Measurements from ENCODE around the gene WDR70. TPM values are rescaled to one million over a fixed set of nuclear protein-coding genes. Genes with fewer than 3 reads are reported as not detected.

WDR70 gene
- total and polyA plus RNA-seq, 9 donors = 20.9 to 36.5 (median 31.4) TPM

DNA sequence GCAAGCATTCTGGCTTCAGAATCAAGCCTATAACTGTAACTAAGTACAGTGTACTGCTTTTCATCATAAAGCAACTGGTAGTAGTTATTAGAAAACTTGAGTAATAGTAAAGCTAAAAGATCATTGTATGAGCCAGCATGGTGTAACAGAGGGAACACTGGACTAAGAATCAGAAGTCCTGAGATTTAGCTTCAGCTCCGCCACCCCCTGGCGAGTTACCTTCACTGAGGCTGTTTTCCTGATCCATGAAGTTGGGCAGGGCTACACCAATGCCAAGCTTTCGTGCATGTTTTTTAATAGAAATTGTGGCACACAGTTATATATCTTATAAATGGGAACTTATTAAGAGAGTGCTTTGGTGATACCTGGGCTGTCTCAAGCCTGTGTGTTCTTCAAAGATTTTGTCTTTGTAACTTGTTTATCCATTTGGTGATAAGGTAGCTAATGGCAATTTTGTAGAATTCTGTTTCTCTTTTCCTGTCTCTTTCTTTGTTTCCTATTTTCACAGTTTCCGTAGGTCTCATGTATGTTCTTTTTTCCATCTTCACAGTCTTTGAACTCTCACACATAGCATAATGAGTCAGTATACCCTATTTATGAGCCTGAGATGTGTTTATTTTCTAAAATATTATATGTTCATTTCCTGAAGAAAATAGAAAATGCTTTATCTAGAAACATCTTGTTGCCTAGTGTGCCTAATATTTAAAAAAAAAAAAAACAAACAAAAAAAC is 358.4 kb downstream of the WDR70 start:
- Histone ChIP-seq H3K4me1 (ENCODE audit: insufficient read depth) (no peaks in the 10 kb centered on the region), H3K36me3 (no peaks in the 10 kb centered on the region), H3K4me3 (no peak overlapping the region), H3K27me3 (no peaks in the 10 kb centered on the region), H3K9me3 (no peaks in the 10 kb centered on the region), H3K27ac (no peak overlapping the region)
- intact Hi-C loops (cut with DNase I) = no loop called here
- TF ChIP-seq, protein P1, sequence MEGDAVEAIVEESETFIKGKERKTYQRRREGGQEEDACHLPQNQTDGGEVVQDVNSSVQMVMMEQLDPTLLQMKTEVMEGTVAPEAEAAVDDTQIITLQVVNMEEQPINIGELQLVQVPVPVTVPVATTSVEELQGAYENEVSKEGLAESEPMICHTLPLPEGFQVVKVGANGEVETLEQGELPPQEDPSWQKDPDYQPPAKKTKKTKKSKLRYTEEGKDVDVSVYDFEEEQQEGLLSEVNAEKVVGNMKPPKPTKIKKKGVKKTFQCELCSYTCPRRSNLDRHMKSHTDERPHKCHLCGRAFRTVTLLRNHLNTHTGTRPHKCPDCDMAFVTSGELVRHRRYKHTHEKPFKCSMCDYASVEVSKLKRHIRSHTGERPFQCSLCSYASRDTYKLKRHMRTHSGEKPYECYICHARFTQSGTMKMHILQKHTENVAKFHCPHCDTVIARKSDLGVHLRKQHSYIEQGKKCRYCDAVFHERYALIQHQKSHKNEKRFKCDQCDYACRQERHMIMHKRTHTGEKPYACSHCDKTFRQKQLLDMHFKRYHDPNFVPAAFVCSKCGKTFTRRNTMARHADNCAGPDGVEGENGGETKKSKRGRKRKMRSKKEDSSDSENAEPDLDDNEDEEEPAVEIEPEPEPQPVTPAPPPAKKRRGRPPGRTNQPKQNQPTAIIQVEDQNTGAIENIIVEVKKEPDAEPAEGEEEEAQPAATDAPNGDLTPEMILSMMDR (IDR thresholded peaks at IDR 0.05) = no peak
- TF ChIP-seq EP300 (IDR thresholded peaks at IDR 0.05) = no peak
- TF ChIP-seq POLR2A (IDR thresholded peaks at IDR 0.05) = no peak
- 94 to 100% (median 97%) methylated on average over 4 of the region's 4 CpGs for WGBS, 3 donors
- DNase-seq = no peak

DNA sequence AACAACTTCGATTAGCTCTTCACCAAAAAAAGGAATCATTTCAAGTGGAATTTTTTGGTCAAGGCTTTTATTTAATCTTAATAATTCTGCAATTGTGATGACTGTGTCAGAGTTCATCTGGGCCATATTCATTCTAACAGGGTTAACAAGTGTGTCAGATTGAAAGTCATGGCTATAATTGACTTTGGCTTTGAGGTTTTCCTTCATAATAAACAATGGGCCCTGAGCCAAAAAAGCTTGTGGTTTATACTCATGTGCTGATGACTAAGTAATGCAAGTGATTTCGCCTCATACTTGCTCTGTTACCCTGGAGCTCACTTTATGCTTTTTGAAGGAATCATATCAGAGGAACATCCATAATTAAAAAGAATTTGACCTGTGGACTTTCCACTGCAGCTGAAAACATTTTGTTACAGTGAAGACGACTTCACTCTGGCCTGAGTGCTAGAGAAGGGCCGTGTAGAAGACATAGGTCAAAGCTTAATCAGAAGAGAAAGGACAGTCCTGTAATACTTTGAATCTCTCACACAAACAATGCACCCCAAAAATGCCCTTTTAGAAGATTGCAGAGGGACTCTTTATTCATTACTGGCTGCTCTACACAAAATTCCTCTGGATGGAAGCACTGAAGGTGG is 359.1 kb downstream of the WDR70 start:
- no peak overlapping the region for H3K4me3 ChIP-seq
- H3K27ac ChIP-seq = no peak overlapping the region
- H3K4me1 ChIP-seq (ENCODE audit: insufficient read depth) = no peaks in the 10 kb centered on the region
- WGBS, 3 donors = 35 to 53% (median 50%) methylated on average over 4 of the region's 4 CpGs
- no peaks in the 10 kb centered on the region for H3K9me3 ChIP-seq
- no peaks in the 10 kb centered on the region for H3K36me3 ChIP-seq
- no peaks in the 10 kb centered on the region for H3K27me3 ChIP-seq
- intact Hi-C loops (cut with DNase I) = no loop called here
- no peak for DNase-seq
- TF ChIP-seq, protein P1 (IDR thresholded peaks at IDR 0.05) = no peak
- no peak for TF ChIP-seq EP300 (IDR thresholded peaks at IDR 0.05)
- TF ChIP-seq POLR2A (IDR thresholded peaks at IDR 0.05) = no peak

DNA sequence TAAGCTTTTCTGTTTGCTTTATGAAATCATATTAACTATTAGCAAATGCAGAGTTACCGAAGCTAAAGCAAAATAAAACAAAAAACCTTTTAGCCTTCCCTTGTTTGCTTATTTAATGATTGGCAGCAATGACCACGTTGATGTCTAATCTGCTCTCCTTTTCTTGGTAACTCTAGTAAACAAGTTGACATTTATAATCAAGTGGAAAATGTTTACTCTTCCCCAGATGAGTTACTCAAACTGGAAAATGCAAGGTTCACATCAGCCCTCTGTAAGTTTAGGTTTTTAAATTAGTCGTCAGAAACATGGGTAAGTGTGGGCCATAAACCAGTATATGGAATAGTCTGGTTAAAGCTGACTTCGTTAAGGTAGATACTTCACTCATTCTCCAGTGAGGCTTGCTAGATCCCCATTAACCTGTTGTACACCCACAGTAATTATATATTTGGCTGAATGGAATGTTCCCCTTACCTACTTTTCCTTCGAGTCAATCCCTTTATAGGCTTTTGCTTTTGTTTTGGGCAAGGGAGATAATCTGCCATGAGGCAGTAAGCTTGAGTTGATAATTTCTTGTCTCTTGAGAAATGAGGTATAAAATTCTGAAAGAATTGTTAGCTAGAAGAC is 359.9 kb downstream of the WDR70 start:
- no peak for DNase-seq
- intact Hi-C loops (cut with DNase I) = no loop called here
- no peak overlapping the region for H3K27ac ChIP-seq
- H3K36me3 ChIP-seq = no peaks in the 10 kb centered on the region
- no peaks in the 10 kb centered on the region for H3K9me3 ChIP-seq
- H3K4me3 ChIP-seq = no peak overlapping the region
- TF ChIP-seq EP300 (IDR thresholded peaks at IDR 0.05) (no peak), POLR2A (IDR thresholded peaks at IDR 0.05) (no peak)
- TF ChIP-seq, protein P1 (IDR thresholded peaks at IDR 0.05) = no peak
- no peaks in the 10 kb centered on the region for H3K4me1 ChIP-seq (ENCODE audit: insufficient read depth)
- H3K27me3 ChIP-seq = no peaks in the 10 kb centered on the region
- WGBS, 3 donors = 86 to 87% (median 87%) methylated on average over 5 of the region's 5 CpGs

DNA sequence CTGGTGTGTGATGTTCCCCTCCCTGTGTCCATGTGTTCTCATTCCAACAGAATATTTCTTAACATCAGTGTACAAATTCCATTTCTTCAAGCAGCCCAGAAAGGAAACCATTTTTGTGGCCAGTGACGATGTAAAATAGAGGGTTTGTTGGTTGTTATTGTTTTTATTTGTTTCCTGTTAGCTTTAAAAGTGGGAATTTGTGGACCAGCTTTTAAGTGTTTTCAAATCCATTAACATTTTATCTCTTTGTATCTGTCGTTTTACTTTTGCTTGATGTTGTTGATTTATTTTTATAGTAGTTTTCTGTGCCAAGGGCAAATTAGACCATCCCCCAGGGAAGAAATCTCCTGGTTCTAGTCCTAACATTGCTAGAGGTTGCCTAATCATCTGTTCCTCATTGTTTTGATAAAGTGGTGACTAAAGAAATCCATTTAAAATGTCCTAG is 360.7 kb downstream of the WDR70 start:
- TF ChIP-seq EP300 (IDR thresholded peaks at IDR 0.05) (no peak), POLR2A (IDR thresholded peaks at IDR 0.05) (no peak)
- TF ChIP-seq, protein P1 (IDR thresholded peaks at IDR 0.05) = no peak
- intact Hi-C loops (cut with DNase I) = no loop called here
- DNase-seq = no peak
- Histone ChIP-seq H3K36me3 (no peaks in the 10 kb centered on the region), H3K9me3 (no peaks in the 10 kb centered on the region), H3K27me3 (no peaks in the 10 kb centered on the region), H3K4me3 (no peak overlapping the region), H3K4me1 (ENCODE audit: insufficient read depth) (no peaks in the 10 kb centered on the region), H3K27ac (no peak overlapping the region)
- WGBS, 3 donors = 30 to 41% (median 33%) methylated on average over 2 of the region's 2 CpGs

Measured in ovary (tissue), 9 donors.